ENCODE results near the gene TBCD.

Gene TBCD

GRCh38 chr17:82929676-82930042, 177.8 kb downstream of the TBCD start:
- TF ChIP-seq ZFX (IDR thresholded peaks at IDR 0.05; ENCODE audit: borderline replicate concordance): no peak
- no peak for TF ChIP-seq CTCF (IDR thresholded peaks at IDR 0.05)
- H3K27ac ChIP-seq: no peak overlapping the region

GRCh38 chr17:82930043-82930923, 178.4 kb downstream of the TBCD start:
- no peak overlapping the region for H3K27ac ChIP-seq
- TF ChIP-seq ZFX (IDR thresholded peaks at IDR 0.05; ENCODE audit: borderline replicate concordance) (no peak), CTCF (IDR thresholded peaks at IDR 0.05) (no peak)

GRCh38 chr17:82930924-82931698, 179.2 kb downstream of the TBCD start:
- TF ChIP-seq ZFX (IDR thresholded peaks at IDR 0.05; ENCODE audit: borderline replicate concordance) (no peak), CTCF (IDR thresholded peaks at IDR 0.05) (no peak)
- H3K27ac ChIP-seq: no peak overlapping the region

GRCh38 chr17:82931699-82932517, 180.0 kb downstream of the TBCD start:
- TF ChIP-seq ZFX (IDR thresholded peaks at IDR 0.05; ENCODE audit: borderline replicate concordance): no peak
- H3K27ac ChIP-seq: no peak overlapping the region

GRCh38 chr17:82932518-82933310, 180.8 kb downstream of the TBCD start:
- no peak for TF ChIP-seq CTCF (IDR thresholded peaks at IDR 0.05)
- no peak for TF ChIP-seq ZFX (IDR thresholded peaks at IDR 0.05; ENCODE audit: borderline replicate concordance)
- H3K27ac ChIP-seq: no peak overlapping the region

- no peak overlapping the region for H3K27ac ChIP-seq
- TF ChIP-seq ZFX (IDR thresholded peaks at IDR 0.05; ENCODE audit: borderline replicate concordance) (no peak), CTCF (IDR thresholded peaks at IDR 0.05) (no peak)
These were observed 182.0 kb downstream of the TBCD start for GRCh38 chr17:82933911-82934310.

Data from 22Rv1 (cell line).